Endothelial cell of umbilical vein (primary cell): ENCODE results near the gene PNLDC1. TPM values are rescaled to one million over a fixed set of nuclear protein-coding genes. Genes with fewer than 3 reads are reported as not detected.

Experiments used
- BruUV-seq: library from RNA; stranded (reverse); fragments of 400-500 nt; replicated peaks from 2 replicates; lab custom pipeline; 2021; lab: Mats Ljungman, UMichigan
- CTCF ChIA-PET: fragments of 300-600, 350-600 bp; sonication (Branson Sonifier 250); formaldehyde crosslinking; loops from one replicate; lab custom pipeline; 2021; ENCODE audit warnings: antibody characterized with exemption, inconsistent platforms; lab: Charles Lee
- POLR2A ChIA-PET: fragments of 300-600, 350-600 bp; sonication (Branson Sonifier 250); formaldehyde crosslinking; loops from one replicate; lab custom pipeline; 2021; ENCODE audit warnings: antibody characterized with exemption, inconsistent platforms; lab: Charles Lee
- DNase-seq: peaks from one replicate; pipeline ENCODE4 v3.0.0-alpha.2; 2011; ENCODE audit warnings: low read depth, low spot score
- FAIRE-seq: peaks from 2 replicates; lab custom pipeline; 2011; peaks lifted over from hg19 to GRCh38; lab: Jason Lieb, UNC
- H2AFZ ChIP-seq: 2 replicates; pipeline ENCODE4 v1.6.0; 2012; ENCODE audit warnings: low read depth, low read length, control low read depth, inconsistent platforms
- H3K27ac ChIP-seq: 2 replicates; pipeline ENCODE4 v1.5.1; 2011; ENCODE audit warnings: low read depth, mild to moderate bottlenecking, control low read depth, low read length, moderate library complexity; ENCODE audit not compliant: insufficient read depth
- H3K27me3 ChIP-seq, 2 experiments: 2 replicates each; pipeline versions ENCODE4 v1.6.0 to v1.6.1; 2011; ENCODE audit warnings: low read length in 2 of 2, mixed read lengths in 1 of 2; ENCODE audit not compliant: control insufficient read depth in 2 of 2, insufficient read depth in 2 of 2
- H3K36me3 ChIP-seq, 2 experiments: 2 replicates in 1 of 2; 3 replicates in 1 of 2; pipeline ENCODE4 v1.5.1; 2011; ENCODE audit warnings: low read length in 2 of 2, mild to moderate bottlenecking in 1 of 2, moderate library complexity in 1 of 2; ENCODE audit not compliant: control insufficient read depth in 2 of 2, insufficient read depth in 2 of 2; ENCODE audit errors: extremely low read depth in 1 of 2
- H3K4me1 ChIP-seq: 3 replicates; pipeline ENCODE4 v1.5.1; 2011; ENCODE audit warnings: mild to moderate bottlenecking, low read length; ENCODE audit not compliant: control insufficient read depth, insufficient read depth; ENCODE audit errors: extremely low read depth
- H3K4me2 ChIP-seq: 2 replicates; pipeline ENCODE4 v1.6.1; 2011; ENCODE audit warnings: low read length, control low read depth, mixed read lengths; ENCODE audit not compliant: insufficient read depth
- H3K4me3 ChIP-seq, 3 experiments: fragments of 200-600 bp in 1 of 3; sonication (generic), shearing (Covaris generic) in 1 of 3; replicated peaks in 1 of 3; 2 replicates each; pipeline ENCODE4 v1.5.1; 2011 to 2016; ENCODE audit warnings: control low read depth in 3 of 3, low read length in 3 of 3, mild to moderate bottlenecking in 2 of 3, inconsistent platforms in 1 of 3, low read depth in 1 of 3, moderate library complexity in 1 of 3; ENCODE audit not compliant: insufficient read depth in 1 of 3
- H3K79me2 ChIP-seq: 2 replicates; pipeline ENCODE4 v1.6.0; 2012; ENCODE audit warnings: low read length, inconsistent platforms; ENCODE audit not compliant: control insufficient read depth, insufficient read depth
- H3K9ac ChIP-seq: replicated peaks from 2 replicates; pipeline ENCODE3; 2011; ENCODE audit warnings: low read length, control low read depth; ENCODE audit not compliant: insufficient read depth; ENCODE audit errors: extremely low read depth
- H3K9me1 ChIP-seq: replicated peaks from 3 replicates; pipeline ENCODE4 v1.6.0; 2011; ENCODE audit warnings: mild to moderate bottlenecking, low read length; ENCODE audit not compliant: control insufficient read depth, insufficient read depth; ENCODE audit errors: extremely low read depth
- H3K9me3 ChIP-seq: replicated peaks from 2 replicates; pipeline ENCODE4 v1.5.1; 2012; ENCODE audit warnings: low read length, inconsistent platforms; ENCODE audit not compliant: control insufficient read depth, insufficient read depth
- H4K20me1 ChIP-seq: replicated peaks from 2 replicates; pipeline ENCODE3; 2011; ENCODE audit warnings: mild to moderate bottlenecking, low read length; ENCODE audit not compliant: control insufficient read depth, insufficient read depth; ENCODE audit errors: extremely low read depth
- CTCF ChIP-seq, 2 donors: IDR thresholded peaks; 1 replicate in 1 of 2; 2 replicates in 1 of 2; pipeline ENCODE4 v1.5.1; 2011; ENCODE audit warnings: low read length in 2 of 2, mild to moderate bottlenecking in 2 of 2, moderate library complexity in 2 of 2, control low read depth in 1 of 2, inconsistent platforms in 1 of 2, low read depth in 1 of 2; ENCODE audit not compliant: insufficient read depth in 1 of 2; ENCODE audit errors: extremely low read depth in 1 of 2
- EZH2 ChIP-seq: IDR thresholded peaks from 2 replicates; pipeline ENCODE4 v1.6.1; 2012; ENCODE audit warnings: borderline replicate concordance, low read depth, mild to moderate bottlenecking, moderate library complexity, low read length, inconsistent platforms; ENCODE audit not compliant: severe bottlenecking
- FOS ChIP-seq: IDR thresholded peaks from 2 replicates; pipeline ENCODE4 v1.6.1; 2011; ENCODE audit warnings: mild to moderate bottlenecking, low read length, moderate library complexity, borderline replicate concordance; ENCODE audit not compliant: insufficient read depth
- GATA2 ChIP-seq: IDR thresholded peaks from 2 replicates; pipeline ENCODE4 v1.7.0; 2011; ENCODE audit warnings: low read depth, mild to moderate bottlenecking, moderate library complexity, mixed read lengths, low read length; ENCODE audit not compliant: insufficient read length, insufficient read depth
- JUN ChIP-seq: IDR thresholded peaks from 2 replicates; pipeline ENCODE4 v1.6.1; 2011; ENCODE audit warnings: borderline replicate concordance, low read depth; ENCODE audit not compliant: insufficient read length, insufficient read depth
- MYC ChIP-seq: IDR thresholded peaks from one replicate; pipeline ENCODE4 v1.6.1; 2011; ENCODE audit warnings: mild to moderate bottlenecking, low read depth, low read length
- POLR2A ChIP-seq: IDR thresholded peaks from 2 replicates; pipeline ENCODE4 v1.6.1; 2012; ENCODE audit warnings: low read depth, mild to moderate bottlenecking, control low read depth, low read length
- POLR2AphosphoS5 ChIP-seq: IDR thresholded peaks from 2 replicates; pipeline ENCODE4 v1.6.1; 2012; ENCODE audit warnings: low read depth, mild to moderate bottlenecking, control low read depth, low read length, moderate library complexity; ENCODE audit not compliant: insufficient read depth
- dilution Hi-C: fragments of 300-500 bp; cut with MboI; formaldehyde crosslinking; loops from one replicate; pipeline ENCODE4 v1.15.0; 2019; ENCODE audit warnings: low sequenced_read_pairs; ENCODE audit not compliant: extremely low pct_ligation_motif_present
- intact Hi-C: fragments of 100-400 bp; cut with micrococcal nuclease; formaldehyde crosslinking; loops from one replicate; pipeline ENCODE4 v1.10.0; 2022
- polyA plus RNA-seq, 4 experiments: library from polyadenylated mRNA; depleted of rRNA in 3 of 4; stranded (reverse) in 3 of 4; unstranded in 1 of 4; fragments of >200 nt; gene quantifications; 2 replicates each; pipeline versions ENCODE4 v1.2.1 to v1.2.3, GENCODE V29; 2011 to 2012; ENCODE audit warnings: missing spikeins in 1 of 4
- total RNA-seq: library from RNA; stranded (reverse); gene quantifications from 2 replicates; pipeline ENCODE4 v1.2.3, GENCODE V29; 2021
- TF ChIP-seq, protein P1 (sequence below): IDR thresholded peaks from 2 replicates; pipeline ENCODE4 v1.6.1; 2011; ENCODE audit not compliant: insufficient read depth, insufficient read length

The PNLDC1 gene
- total and polyA plus RNA-seq, 2 donors (not counting 3 experiments of a cell fraction or from before 2014, with no cell fraction given) = not detected

DNA sequence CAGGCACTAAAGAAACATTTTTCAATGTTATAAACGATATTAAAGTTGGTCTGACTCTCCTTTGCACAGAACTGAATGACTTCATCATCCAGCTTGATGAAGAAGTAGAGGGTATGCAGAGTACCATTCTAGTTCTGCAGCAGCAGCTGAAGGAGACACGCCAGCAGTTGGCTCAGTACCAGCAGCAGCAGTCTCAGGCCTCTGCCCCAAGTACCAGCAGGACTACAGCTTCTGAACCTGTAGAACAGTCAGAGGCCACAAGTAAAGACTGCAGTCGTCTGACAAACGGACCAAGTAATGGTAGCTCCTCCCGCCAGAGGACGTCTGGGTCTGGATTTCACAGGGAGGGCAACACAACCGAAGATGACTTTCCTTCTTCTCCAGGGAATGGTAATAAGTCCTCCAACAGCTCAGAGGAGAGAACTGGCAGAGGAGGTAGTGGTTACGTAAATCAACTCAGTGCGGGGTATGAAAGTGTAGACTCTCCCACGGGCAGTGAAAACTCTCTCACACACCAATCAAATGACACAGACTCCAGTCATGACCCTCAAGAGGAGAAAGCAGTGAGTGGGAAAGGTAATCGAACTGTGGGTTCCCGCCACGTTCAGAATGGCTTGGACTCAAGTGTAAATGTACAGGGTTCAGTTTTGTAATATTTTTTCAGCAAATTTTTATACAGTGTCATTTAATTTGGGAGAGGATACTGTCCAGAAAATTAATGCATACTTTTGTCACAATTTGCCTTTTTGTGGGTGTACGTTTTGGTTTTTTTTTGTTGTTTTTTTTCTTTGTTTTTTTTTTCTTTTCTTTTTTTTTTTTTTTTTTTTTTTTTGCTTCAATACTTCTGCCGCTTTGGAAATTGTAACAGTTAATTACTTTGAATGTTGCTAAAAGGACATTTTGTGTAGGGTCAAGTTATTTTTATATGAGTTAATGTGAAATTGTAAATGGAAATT lies 44.8 kb upstream of the PNLDC1 start:
- H3K27ac ChIP-seq = no peak overlapping the region
- no peak overlapping the region for H3K4me2 ChIP-seq
- TF ChIP-seq JUN = no peak
- CTCF ChIA-PET = interaction anchor here (0.8 to 1.1 kb wide), 2 partner anchors 9 to 12 kb away, joined by 3 read pairs; no protein-coding TSS in a partner anchor
- no peaks in the 10 kb centered on the region for H3K9me1 ChIP-seq
- peaks cover 12% of the 10 kb centered on the region for H3K79me2 ChIP-seq
- no peak overlapping the region for H3K9ac ChIP-seq
- H2AFZ ChIP-seq = no peak overlapping the region
- BruUV-seq = TSS peak; percentile 48
- H3K4me1 ChIP-seq = peaks cover under 1% of the 10 kb centered on the region
- intact Hi-C loops = no loop called here
- DNase-seq = no peak
- FAIRE-seq = no peak
- dilution Hi-C loops = no loop called here
- H3K9me3 ChIP-seq = no peaks in the 10 kb centered on the region
- H3K36me3 ChIP-seq = peaks cover 20 to 25% of the 10 kb centered on the region in 2 experiments
- POLR2A ChIA-PET = no interaction called here
- no peak overlapping the region for H3K4me3 ChIP-seq
- H3K27me3 ChIP-seq = no peaks in the 10 kb centered on the region
- H4K20me1 ChIP-seq = no peaks in the 10 kb centered on the region

DNA sequence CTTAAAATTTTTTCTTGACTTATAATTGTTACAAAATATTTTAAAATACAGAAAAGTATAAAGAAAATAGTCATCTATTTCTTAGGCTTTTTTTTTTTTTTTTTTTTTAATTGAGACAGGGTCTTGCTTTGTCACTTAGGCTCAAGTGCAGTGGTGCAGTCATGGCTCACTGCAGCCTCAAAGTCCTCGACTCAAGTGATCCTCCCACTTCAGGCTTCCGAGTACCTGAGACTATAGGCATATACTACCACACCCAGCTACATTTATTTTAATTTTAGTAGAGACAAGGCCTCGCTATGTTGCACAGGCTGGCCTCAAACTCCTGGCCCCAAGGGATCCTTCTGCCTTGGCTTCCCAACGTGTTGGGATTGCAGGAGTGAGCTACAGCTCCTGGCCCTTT lies 43.6 kb upstream of the PNLDC1 start:
- DNase-seq = no peak
- no TSS peak for BruUV-seq
- POLR2A ChIA-PET = interaction anchor here (0.6 kb wide), 1 partner anchor 19 kb away, joined by 3 read pairs; no protein-coding TSS in a partner anchor
- CTCF ChIA-PET = interaction anchor here (1.4 kb wide), 1 partner anchor 29 kb away, joined by 3 read pairs; the partner anchor contains the start of gene WTAP
- H2AFZ ChIP-seq = no peak overlapping the region
- peaks cover 13% of the 10 kb centered on the region for H3K4me1 ChIP-seq
- dilution Hi-C loops = no loop called here
- no peak overlapping the region for H3K4me3 ChIP-seq
- H3K4me2 ChIP-seq = no peak overlapping the region
- no peak for FAIRE-seq
- peaks cover 10% of the 10 kb centered on the region for H3K79me2 ChIP-seq
- no peaks in the 10 kb centered on the region for H3K9me3 ChIP-seq
- H4K20me1 ChIP-seq = no peaks in the 10 kb centered on the region
- TF ChIP-seq GATA2 (no peak), JUN (no peak), EZH2 (no peak), FOS (no peak), POLR2A (no peak), POLR2AphosphoS5 (no peak), CTCF (IDR thresholded peaks at IDR 0.05; ENCODE audit: extremely low read depth in 1 of 2, insufficient read depth in 1 of 2, low read depth in 1 of 2, low read length in 2 of 2) (no peak), MYC (no peak)
- TF ChIP-seq, protein P1, sequence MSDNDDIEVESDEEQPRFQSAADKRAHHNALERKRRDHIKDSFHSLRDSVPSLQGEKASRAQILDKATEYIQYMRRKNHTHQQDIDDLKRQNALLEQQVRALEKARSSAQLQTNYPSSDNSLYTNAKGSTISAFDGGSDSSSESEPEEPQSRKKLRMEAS = no peak
- intact Hi-C loops = no loop called here
- H3K27me3 ChIP-seq = no peaks in the 10 kb centered on the region
- no peak overlapping the region for H3K27ac ChIP-seq
- H3K36me3 ChIP-seq = peaks cover 18 to 22% of the 10 kb centered on the region in 2 experiments
- H3K9me1 ChIP-seq = no peaks in the 10 kb centered on the region
- H3K9ac ChIP-seq = no peak overlapping the region
